Stimulated activated CD4-positive, alpha-beta T cell treated with anti-CD3 and anti-CD28 coated beads, Interleukin-15, amount 100 ng/mL, for 48 hours (primary cell): Measurements from ENCODE around the gene ZBTB17.
"Not testable (repeated sequence)": the region's sequence is repeated elsewhere in the genome, so short reads cannot be mapped to it uniquely, and the experiment has no call there.

ENCODE experiments used
- DNase-seq, 2 donors: peaks; one replicate each; pipeline ENCODE4 v3.0.0-alpha.2; 2020; ENCODE audit warnings: low read depth in 2 of 2

ZBTB17 gene

GRCh38 chr1:15988856-15989736 lies 13.2 kb upstream of the ZBTB17 start:
- no peak for DNase-seq

GRCh38 chr1:15985611-15986297 lies 9.9 kb upstream of the ZBTB17 start:
- DNase-seq: no peak

GRCh38 chr1:15983275-15983674 lies 7.4 kb upstream of the ZBTB17 start:
- DNase-seq: no peak

- DNase-seq: no peak
These were observed 5.8 kb upstream of the ZBTB17 start for GRCh38 chr1:15981679-15982078.

- not testable (repeated sequence) for DNase-seq
These were observed 2.0 kb upstream of the ZBTB17 start for GRCh38 chr1:15977947-15978346.

GRCh38 chr1:15975358-15975804 lies 520 bp downstream of the ZBTB17 start:
- DNase-seq: peak; percentile 54 to 71

GRCh38 chr1:15974855-15975254 lies 1.0 kb downstream of the ZBTB17 start:
- DNase-seq: no peak

- DNase-seq: no peak
These were observed 2.1 kb downstream of the ZBTB17 start for GRCh38 chr1:15973772-15974171.

GRCh38 chr1:15972409-15972808 lies 3.5 kb downstream of the ZBTB17 start:
- DNase-seq: no peak

GRCh38 chr1:15970911-15971310 lies 5.0 kb downstream of the ZBTB17 start:
- DNase-seq: no peak

- no peak for DNase-seq
These were observed 6.5 kb downstream of the ZBTB17 start for GRCh38 chr1:15969321-15969880.

- no peak for DNase-seq
These were observed 7.7 kb downstream of the ZBTB17 start for GRCh38 chr1:15968172-15968571.

GRCh38 chr1:15966956-15967344 lies 9.0 kb downstream of the ZBTB17 start:
- DNase-seq: no peak

- DNase-seq: peak; percentile 82 to 85
These were observed 9.6 kb downstream of the ZBTB17 start for GRCh38 chr1:15966081-15966955.

- DNase-seq: no peak
These were observed 10.6 kb downstream of the ZBTB17 start for GRCh38 chr1:15965228-15965767.

GRCh38 chr1:15963968-15964648 lies 11.8 kb downstream of the ZBTB17 start:
- no peak for DNase-seq

GRCh38 chr1:15963363-15963967 lies 12.4 kb downstream of the ZBTB17 start:
- DNase-seq: no peak

- DNase-seq: no peak
These were observed 13.1 kb downstream of the ZBTB17 start for GRCh38 chr1:15962671-15963362.

GRCh38 chr1:15962176-15962575 lies 13.7 kb downstream of the ZBTB17 start:
- DNase-seq: no peak

GRCh38 chr1:15961492-15961891 lies 14.4 kb downstream of the ZBTB17 start:
- DNase-seq: no peak
